Heart left ventricle (tissue), 16 donors: ENCODE data around the gene PRODH2. TPM values are rescaled to one million over a fixed set of nuclear protein-coding genes. Genes with fewer than 3 reads are reported as not detected.

ENCODE experiments used
- ATAC-seq, 4 donors: fragments of 200-7000 bp; cut with Tn5 transposase; one replicate each; pipeline ENCODE4 v1.9.1; 2020 to 2022; ENCODE audit warnings: moderate library complexity in 4 of 4, mild to moderate bottlenecking in 3 of 4, moderate number of reproducible peaks in 1 of 4
- DNase-seq, 5 donors: peaks; one replicate each; pipeline ENCODE4 v3.0.0-alpha.2; 2020
- H3K27ac ChIP-seq, 12 donors: fragments of 200-600 bp; sonication (generic) in 4 of 12; one replicate each; pipeline versions ENCODE4 v1.5.0 to v1.8.0; 2016 to 2022; ENCODE audit warnings: mild to moderate bottlenecking in 2 of 12
- H3K27me3 ChIP-seq, 9 donors: fragments of 200-600 bp; sonication (generic) in 2 of 9; one replicate each; pipeline versions ENCODE4 v1.5.1 to v1.8.0; 2016 to 2022; ENCODE audit warnings: mild to moderate bottlenecking in 3 of 9
- H3K36me3 ChIP-seq, 9 donors: fragments of 200-600 bp; sonication (generic) in 2 of 9; one replicate each; pipeline versions ENCODE4 v1.5.0 to v1.8.0; 2018 to 2022; ENCODE audit warnings: mild to moderate bottlenecking in 2 of 9
- H3K4me1 ChIP-seq, 12 donors: fragments of 200-600 bp; sonication (generic) in 4 of 12; one replicate each; pipeline versions ENCODE4 v1.5.0 to v1.8.0; 2016 to 2022; ENCODE audit warnings: mild to moderate bottlenecking in 3 of 12
- H3K4me3 ChIP-seq, 12 donors: fragments of 200-600 bp; sonication (generic) in 4 of 12; one replicate each; pipeline versions ENCODE4 v1.5.0 to v1.8.0; 2017 to 2022; ENCODE audit warnings: mild to moderate bottlenecking in 9 of 12, moderate library complexity in 4 of 12
- H3K9me3 ChIP-seq, 12 donors: fragments of 200-600 bp; sonication (generic) in 4 of 12; one replicate each; pipeline versions ENCODE4 v1.5.0 to v1.8.0; 2016 to 2022; ENCODE audit warnings: mild to moderate bottlenecking in 1 of 12
- CTCF ChIP-seq, 12 donors: fragments of 200-600 bp; sonication (generic) in 4 of 12; IDR thresholded peaks; one replicate each; pipeline versions ENCODE4 v1.5.0 to v1.8.0; 2018 to 2022; ENCODE audit warnings: antibody characterized with exemption in 12 of 12, mild to moderate bottlenecking in 5 of 12
- POLR2A ChIP-seq, 2 donors: fragments of 450-650 bp; IDR thresholded peaks; one replicate each; pipeline ENCODE4 v1.6.1; 2017; ENCODE audit warnings: antibody characterized with exemption in 2 of 2, mild to moderate bottlenecking in 2 of 2, moderate library complexity in 2 of 2
- WGBS, 4 donors: extraction: QIAGEN DNeasy Blood & Tissue Kit in 2 of 4; methylation state at CpG; one replicate each; pipeline versions ENCODE4 v1.1.5 to v1.1.7; 2013 to 2018; 5-methylcytosine and 5-hydroxymethylcytosine counted together
- intact Hi-C, 10 donors: fragments of 100-400 bp; cut with DNase I; formaldehyde crosslinking; loops; one replicate each; pipeline versions ENCODE4 v1.11.1 to v1.14.2; 2022
- polyA plus RNA-seq, 2 donors: library from polyadenylated mRNA; stranded (reverse); fragments of 200-250 nt; gene quantifications; one replicate each; pipeline ENCODE4 v1.2.3, GENCODE V29; 2013
- total RNA-seq, 9 donors: library from RNA; depleted of rRNA in 2 of 9; stranded (reverse); fragments of >200 nt in 2 of 9; fragmentation: NEBNext Ultra II Directional in 3 of 9; extraction: Animal tissue kit (Norgen Biotek cat#: 25700) in 3 of 9; gene quantifications; one replicate each; pipeline versions ENCODE4 v1.1.0 to v1.2.4, GENCODE V29; 2016 to 2023
- donor health status: ischemic (EF 13 %, LVEDD 7.1; RV severe dilation, severe dysfunction).
- donor health status: healthy with polysubstance abuse.
- donor health status: DM: no; HTN: yes; CAD: no.
- donor health status: DM: no; HTN: no; CAD: no.
- donor health status: ischemic (EF 25% LVEDD 6.9; RV normal size, moderate dysfunction).
- donor health status: ischemic (EF 25% LVEDD 5.7; RV mildly dilated, moderate dysfunction).
- donor health status: healthy.
- donor health status: DM: yes; HTN: yes; CAD: no.
- donor health status: ischemic (EF 35%, LVEDD 5.7; RV mildly dilated, moderate dysfunction).
- donor health status: nonischemic (EF 11% LVEDD 7.7; RV severe dilation, severe dysfunction).
- donor health status: DM: yes; HTN: yes; CAD: no.
- donor health status: PGD.
- donor health status: ischemic (EF 29% LVEDD 5.4; RV normal size, mild dysfunction).
- donor health status: nonischemic (EF 23%, LVEDD 6.1; RV moderate dilation, normal function).

PRODH2 gene
- total and polyA plus RNA-seq, 11 donors: not detected

GRCh38 chr19:35792312-35792711, 20.3 kb downstream of the PRODH2 start:
- Histone ChIP-seq H3K27ac (no peak overlapping the region), H3K9me3 (no peaks in the 10 kb centered on the region), H3K4me1 (peaks cover 0 to 2% (median 0%) of the 10 kb centered on the region in 12 donors), H3K27me3 (peaks cover 0 to 18% (median 9%) of the 10 kb centered on the region in 9 donors), H3K4me3 (no peak overlapping the region), H3K36me3 (no peaks in the 10 kb centered on the region)
- no peak for ATAC-seq
- DNase-seq: no peak
- intact Hi-C loops: no loop called here
- 79 to 83% (median 82%) methylated on average over 8 to 15 of the region's 15 CpGs for WGBS, 4 donors
- TF ChIP-seq CTCF (IDR thresholded peaks at IDR 0.05): no peak
- no peak for TF ChIP-seq POLR2A (IDR thresholded peaks at IDR 0.05)

DNA sequence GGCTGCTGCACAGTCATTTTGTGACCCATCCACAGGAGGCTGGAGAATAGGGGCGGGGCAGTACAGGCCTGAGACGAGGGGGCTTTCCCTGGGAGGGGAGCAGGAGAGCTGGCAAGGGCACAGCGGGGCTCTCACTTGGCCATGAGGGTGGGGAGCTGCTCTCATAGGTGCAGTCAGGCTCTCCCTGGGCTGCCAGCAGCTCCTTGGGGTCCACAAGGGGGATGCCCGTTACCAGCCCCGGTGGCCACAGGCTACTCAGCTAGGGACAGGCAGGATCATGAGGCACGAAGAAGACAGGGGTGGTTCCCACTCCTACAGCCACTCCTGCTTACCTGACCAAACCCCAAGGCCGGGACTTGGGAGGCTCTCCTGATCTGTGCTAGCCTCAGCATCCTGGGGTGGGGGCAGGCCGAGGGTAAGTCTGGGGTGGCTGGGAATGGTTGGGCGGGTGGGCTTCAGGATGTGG, 20.8 kb downstream of the PRODH2 start:
- TF ChIP-seq CTCF (IDR thresholded peaks at IDR 0.05): no peak
- no peak for TF ChIP-seq POLR2A (IDR thresholded peaks at IDR 0.05)
- no peak overlapping the region for H3K4me3 ChIP-seq
- no peaks in the 10 kb centered on the region for H3K36me3 ChIP-seq
- DNase-seq (no peak), ATAC-seq (no peak)
- 83 to 90% (median 85%) methylated on average over 4 to 9 of the region's 9 CpGs for WGBS, 4 donors
- H3K4me1 ChIP-seq: no peaks in the 10 kb centered on the region
- peaks cover 0 to 14% (median 5%) of the 10 kb centered on the region in 9 donors for H3K27me3 ChIP-seq
- no peak overlapping the region for H3K27ac ChIP-seq
- intact Hi-C loops: no loop called here
- H3K9me3 ChIP-seq: no peaks in the 10 kb centered on the region

DNA sequence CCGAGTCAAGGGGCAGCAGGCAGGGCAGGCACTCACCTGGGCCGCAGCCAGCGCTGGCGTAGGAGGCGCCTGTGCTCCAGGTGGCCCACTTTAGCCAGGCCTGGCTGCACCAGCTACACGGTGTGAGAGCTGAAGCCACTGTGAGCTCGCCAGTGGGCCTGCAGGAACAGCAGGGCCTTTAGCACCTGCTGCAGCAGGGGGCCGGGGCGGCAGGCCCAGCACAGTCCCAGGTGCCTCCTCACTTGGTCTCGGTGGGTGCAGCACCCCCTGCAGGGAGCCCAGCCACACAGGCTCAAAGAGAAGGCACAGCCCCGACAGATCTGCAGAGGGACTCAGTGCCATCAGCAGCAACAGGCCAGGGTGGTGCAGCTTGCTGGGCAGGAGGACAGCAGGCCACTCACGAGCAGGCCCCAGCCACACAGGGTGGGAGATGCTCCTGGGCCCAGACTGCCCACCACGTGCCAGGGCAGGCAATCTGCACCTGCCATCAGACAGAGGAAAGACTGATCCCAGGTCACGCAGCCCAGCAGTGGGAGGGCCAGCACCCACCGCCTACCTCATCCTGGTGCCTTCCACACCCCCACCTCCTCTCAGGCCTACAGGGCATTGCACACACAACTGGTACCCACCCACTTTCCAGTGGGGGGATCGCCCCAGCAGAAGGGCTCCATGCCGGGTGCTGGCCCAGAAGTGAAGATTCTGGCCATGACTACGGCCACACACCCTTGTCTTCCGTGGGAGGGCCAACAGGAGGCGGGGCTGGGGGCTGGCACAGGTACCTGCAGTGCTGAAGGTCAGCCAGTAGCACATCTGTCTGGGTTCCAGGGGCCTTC, 21.4 kb downstream of the PRODH2 start:
- peaks cover 0 to 8% (median 0%) of the 10 kb centered on the region in 9 donors for H3K27me3 ChIP-seq
- no peaks in the 10 kb centered on the region for H3K9me3 ChIP-seq
- no peak overlapping the region for H3K27ac ChIP-seq
- no peak for DNase-seq
- ATAC-seq: no peak
- WGBS, 4 donors: 60 to 68% (median 64%) methylated on average over 14 to 20 of the region's 20 CpGs
- intact Hi-C loops: no loop called here
- TF ChIP-seq CTCF (IDR thresholded peaks at IDR 0.05) (no peak), POLR2A (IDR thresholded peaks at IDR 0.05) (no peak)
- H3K36me3 ChIP-seq: no peaks in the 10 kb centered on the region
- no peaks in the 10 kb centered on the region for H3K4me1 ChIP-seq
- no peak overlapping the region for H3K4me3 ChIP-seq
